Regular cardiac myocyte (primary cell): Measurements from ENCODE around the gene BAIAP2L2. TPM values are rescaled to one million over a fixed set of nuclear protein-coding genes. Genes with fewer than 3 reads are reported as not detected.

ENCODE experiments used
- total RNA-seq: library from RNA; depleted of rRNA; stranded (reverse); fragments of >200 nt; gene quantifications from 2 replicates; pipeline ENCODE4 v1.2.3, GENCODE V29; 2014

The BAIAP2L2 gene
- 0.56 and 1.7 TPM in 2 replicates for total RNA-seq

DNA sequence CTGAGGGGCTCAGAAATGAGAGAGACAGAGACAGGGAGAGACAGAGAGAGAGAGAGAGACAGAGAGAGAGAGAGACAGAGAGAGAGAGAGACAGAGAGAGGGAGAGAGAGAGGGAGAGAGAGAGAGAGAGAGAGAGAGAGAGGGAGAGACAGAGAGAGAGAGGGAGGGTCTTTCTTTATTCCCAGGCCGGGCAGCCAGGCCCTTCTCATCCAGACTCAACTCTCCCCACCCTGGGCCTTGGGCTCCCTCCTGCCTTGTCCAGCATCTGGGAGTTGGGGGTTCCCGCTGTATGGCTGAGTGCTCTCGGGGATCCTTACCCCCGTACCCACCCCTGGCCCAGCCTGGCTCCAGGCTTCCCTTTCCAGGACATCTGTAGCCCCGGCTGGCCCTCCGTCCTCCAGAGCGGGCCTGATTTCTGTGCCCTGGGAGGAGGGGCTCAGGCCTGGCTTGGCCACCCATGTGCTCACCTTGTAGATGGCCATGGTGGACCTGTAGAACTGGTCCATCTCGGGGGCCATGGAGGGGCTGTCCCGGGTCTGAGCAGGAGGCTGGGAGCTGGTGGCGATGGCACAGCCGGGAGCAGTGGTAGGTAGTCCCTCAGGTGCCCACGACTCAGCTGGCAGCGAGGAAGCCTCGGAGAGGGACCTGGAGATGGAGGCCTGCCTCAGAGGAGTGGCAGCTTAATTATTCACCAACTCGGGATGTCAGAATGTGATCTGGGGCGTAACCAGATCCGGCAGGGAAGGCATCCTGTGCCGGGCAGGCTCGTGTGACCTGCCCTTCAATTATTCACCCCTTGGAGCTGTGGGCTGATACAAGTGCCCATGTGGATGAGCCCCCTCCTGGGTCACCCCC, at the start of gene BAIAP2L2:
Gene BAIAP2L2, minus strand, starts transcription at position 677 of the 855 bp plus-strand sequence. Its CDS starts 159 bp downstream, at position 518.

GRCh38 chr22:38083931-38084631, 26.4 kb downstream of the BAIAP2L2 start, which contains the start of gene SLC16A8:
TSS of gene SLC16A8 (minus strand) at chr22:38084184. CDS start at chr22:38082873, 1,311 bp downstream.

DNA sequence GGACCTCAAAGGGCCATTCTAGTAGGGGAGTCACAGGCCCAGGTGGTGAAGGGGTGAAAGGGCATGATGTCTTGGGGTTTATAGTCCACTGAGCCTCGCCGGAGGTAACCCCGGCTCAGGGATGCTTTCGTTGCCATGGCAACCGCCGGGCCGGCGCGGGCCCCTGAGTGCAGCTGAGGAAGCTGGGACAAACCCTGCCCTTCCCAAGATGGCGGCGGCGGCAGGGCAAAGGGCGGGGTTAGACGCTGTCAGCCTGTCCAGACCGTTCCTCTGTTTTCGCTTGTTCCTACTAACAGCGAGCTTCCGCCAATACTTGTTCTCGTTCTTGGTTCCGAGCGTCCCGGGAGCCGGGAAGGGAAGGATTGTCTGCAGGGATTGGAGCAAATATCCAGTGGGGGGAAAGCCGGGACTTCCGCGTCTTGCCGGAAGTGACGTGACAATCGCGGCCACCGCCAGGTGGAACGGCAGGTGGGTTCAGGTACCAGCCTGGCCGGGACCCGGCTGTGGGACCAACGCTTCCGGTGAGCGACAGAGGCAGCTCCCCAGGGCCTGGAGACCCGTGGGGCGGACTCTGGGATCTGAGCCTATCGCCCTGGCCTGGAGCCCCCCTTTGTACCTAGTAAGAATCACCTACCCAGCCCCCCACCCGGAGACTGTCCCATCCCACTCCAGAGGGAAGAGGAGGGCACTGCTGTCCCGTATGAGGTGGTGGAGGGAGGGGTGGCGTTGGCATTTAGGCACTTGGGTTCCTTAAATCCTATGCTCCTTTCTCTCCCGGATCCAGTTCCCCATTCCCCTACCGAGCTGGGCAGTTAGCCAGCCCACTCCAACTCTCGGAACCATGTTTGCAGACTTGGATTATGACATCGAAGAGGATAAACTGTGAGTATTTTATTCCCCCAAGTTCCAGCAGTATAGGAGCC, 53.3 kb downstream of the BAIAP2L2 start, which contains the start of gene PICK1:
Gene PICK1, plus strand, starts transcription at position 436 of the 923 bp plus-strand sequence. Its CDS starts 406 bp downstream, at position 842.

Other genes starting within 250 kb of the BAIAP2L2 start
- 18.6 and 30.7 TPM in 2 replicates for gene MICALL1, start 204.4 kb downstream of the BAIAP2L2 start, total RNA-seq
- gene C22orf23, start 157.1 kb downstream of the BAIAP2L2 start, total RNA-seq, result 0.19 and 0.85 TPM in 2 replicates
- 30.4 and 84.0 TPM in 2 replicates for gene POLR2F, start 157.0 kb downstream of the BAIAP2L2 start, total RNA-seq
- gene SOX10, start 126.1 kb downstream of the BAIAP2L2 start, total RNA-seq, result not detected in 2 replicates
- 11.8 and 14.0 TPM in 2 replicates for gene PICK1, start 53.3 kb downstream of the BAIAP2L2 start, total RNA-seq
- 0.38 and 0.85 TPM in 2 replicates for gene SLC16A8, start 26.5 kb downstream of the BAIAP2L2 start, total RNA-seq
- 5.8 and 18.3 TPM in 2 replicates for gene PLA2G6, start 71.1 kb upstream of the BAIAP2L2 start, total RNA-seq
- gene MAFF, start 91.3 kb upstream of the BAIAP2L2 start, total RNA-seq, result 41.6 and 69.9 TPM in 2 replicates
- gene TMEM184B, start 162.3 kb upstream of the BAIAP2L2 start, total RNA-seq, result 22.8 and 27.2 TPM in 2 replicates
- 122 and 123 TPM in 2 replicates for gene CSNK1E, start 206.7 kb upstream of the BAIAP2L2 start, total RNA-seq